ENCODE data around the gene EMD.
"Not testable (repeated sequence)": the region's sequence is repeated elsewhere in the genome, so short reads cannot be mapped to it uniquely, and the experiment has no call there.

Gene EMD

DNA sequence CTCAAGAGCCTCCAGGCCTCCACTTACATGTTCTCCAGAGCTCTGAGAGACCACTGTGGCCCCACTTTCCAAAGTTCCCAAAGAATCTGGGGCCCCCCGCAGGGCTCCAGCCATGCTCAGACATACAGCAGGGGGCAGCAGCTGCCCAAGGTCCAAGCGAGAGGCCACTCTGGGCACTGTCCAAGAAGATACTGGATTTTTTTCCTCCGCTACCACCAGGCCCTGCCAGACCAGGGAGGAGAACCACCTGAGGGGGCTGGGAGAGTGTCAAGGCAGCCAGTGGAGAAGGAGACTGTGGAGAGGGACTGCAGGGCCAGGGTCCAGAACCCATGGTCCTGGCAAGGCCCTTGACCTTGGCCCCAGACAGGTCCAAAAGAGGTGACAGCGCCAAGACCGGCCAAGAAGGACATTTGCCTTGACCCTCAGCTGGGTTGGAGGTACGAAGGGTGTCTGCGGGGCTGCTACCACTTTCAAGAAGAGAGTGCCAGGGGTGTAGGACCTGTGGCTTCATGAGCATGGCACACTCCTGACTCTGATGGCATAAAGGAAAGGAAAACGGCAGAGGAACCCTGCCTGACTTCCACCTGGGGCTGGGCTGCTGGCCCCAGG lies 5.3 kb downstream of the EMD start:
- peaks cover 0 to 5% of the 10 kb centered on the region in 2 donors for H3K27me3 ChIP-seq (ENCODE audit: control insufficient read depth in 1 of 2, insufficient read depth in 2 of 2, low read length in 2 of 2)
- no peaks in the 10 kb centered on the region for H3K36me3 ChIP-seq (ENCODE audit: insufficient read depth, low read length)
- H3K27ac ChIP-seq (ENCODE audit: low read depth, low read length), result no peak overlapping the region

DNA sequence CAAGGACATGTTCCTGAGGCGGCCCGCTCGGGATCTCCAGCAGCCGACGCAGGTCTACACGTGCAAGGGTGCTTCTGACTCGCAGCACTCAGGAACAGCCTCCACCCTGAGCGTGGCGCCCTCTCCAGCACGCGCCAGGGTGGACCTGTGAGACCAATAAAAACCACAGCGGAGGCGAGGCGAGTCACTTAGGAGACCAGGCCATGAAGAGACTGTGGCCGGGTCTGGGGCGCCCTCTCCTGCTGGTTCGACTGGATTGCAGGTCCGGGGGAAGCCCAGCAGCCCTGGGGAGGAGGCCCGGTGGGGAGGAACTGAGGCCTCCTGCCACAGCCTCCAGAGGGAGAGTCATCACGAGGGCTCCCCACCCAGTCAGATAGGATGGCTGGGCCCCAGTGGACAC lies 9.0 kb downstream of the EMD start:
- H3K27me3 ChIP-seq (ENCODE audit: control insufficient read depth in 1 of 2, insufficient read depth in 2 of 2, low read length in 2 of 2); H3K9me3 ChIP-seq (ENCODE audit: low read length); H3K9ac ChIP-seq (ENCODE audit: low read length); H3K4me3 ChIP-seq (ENCODE audit: low read depth in 1 of 2, low read length in 2 of 2); H3K36me3 ChIP-seq (ENCODE audit: insufficient read depth, low read length); H3K27ac ChIP-seq (ENCODE audit: low read depth, low read length): not testable (repeated sequence)
- H3K4me1 ChIP-seq (ENCODE audit: insufficient read depth, low read length), result peaks cover 12% of the 10 kb centered on the region

More for the DNA sequence above, 5.3 kb downstream of the EMD start:
- H3K9ac ChIP-seq (ENCODE audit: low read length), result no peak overlapping the region
- H3K4me1 ChIP-seq (ENCODE audit: insufficient read depth, low read length), result peaks cover 19% of the 10 kb centered on the region
- H3K4me3 ChIP-seq (ENCODE audit: low read depth in 1 of 2, low read length in 2 of 2), result no peak overlapping the region
- no peaks in the 10 kb centered on the region for H3K9me3 ChIP-seq (ENCODE audit: low read length)

DNA sequence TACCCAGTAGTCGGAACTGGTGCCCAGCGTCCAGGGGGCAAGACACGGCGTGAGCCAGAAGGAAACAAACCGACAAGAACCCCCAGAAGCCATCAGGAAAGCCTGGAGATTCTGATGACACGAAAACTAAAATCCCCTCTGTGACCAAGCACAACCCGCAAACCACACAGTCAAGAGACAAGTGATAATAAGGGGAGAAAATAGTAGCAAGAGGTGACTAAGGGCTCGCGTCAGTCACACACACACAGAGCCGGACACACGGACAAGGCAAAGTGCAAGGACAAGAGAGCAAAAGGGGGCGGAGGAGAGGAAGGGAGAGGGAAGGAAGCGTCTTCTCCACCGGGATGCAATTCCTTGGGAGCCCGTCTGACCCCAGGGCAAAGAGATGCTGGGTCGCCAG lies 9.6 kb downstream of the EMD start:
- not testable (repeated sequence) for H3K9me3 ChIP-seq (ENCODE audit: low read length); H3K36me3 ChIP-seq (ENCODE audit: insufficient read depth, low read length); H3K9ac ChIP-seq (ENCODE audit: low read length); H3K27ac ChIP-seq (ENCODE audit: low read depth, low read length); H3K4me1 ChIP-seq (ENCODE audit: insufficient read depth, low read length); H3K4me3 ChIP-seq (ENCODE audit: low read depth in 1 of 2, low read length in 2 of 2); H3K27me3 ChIP-seq (ENCODE audit: control insufficient read depth in 1 of 2, insufficient read depth in 2 of 2, low read length in 2 of 2)

- H3K27ac ChIP-seq (ENCODE audit: low read depth, low read length); H3K4me3 ChIP-seq (ENCODE audit: low read depth in 1 of 2, low read length in 2 of 2); H3K9me3 ChIP-seq (ENCODE audit: low read length); H3K27me3 ChIP-seq (ENCODE audit: control insufficient read depth in 1 of 2, insufficient read depth in 2 of 2, low read length in 2 of 2); H3K36me3 ChIP-seq (ENCODE audit: insufficient read depth, low read length); H3K4me1 ChIP-seq (ENCODE audit: insufficient read depth, low read length); H3K9ac ChIP-seq (ENCODE audit: low read length): not testable (repeated sequence)
These were observed 11.0 kb downstream of the EMD start for GRCh38 chrX:154389812-154390747.

GRCh38 chrX:154396363-154396762 lies 17.3 kb downstream of the EMD start:
- H3K9me3 ChIP-seq (ENCODE audit: low read length); H3K9ac ChIP-seq (ENCODE audit: low read length); H3K27me3 ChIP-seq (ENCODE audit: control insufficient read depth in 1 of 2, insufficient read depth in 2 of 2, low read length in 2 of 2); H3K27ac ChIP-seq (ENCODE audit: low read depth, low read length); H3K4me3 ChIP-seq (ENCODE audit: low read depth in 1 of 2, low read length in 2 of 2): not testable (repeated sequence)
- H3K4me1 ChIP-seq (ENCODE audit: insufficient read depth, low read length), result peaks cover 13% of the 10 kb centered on the region
- peaks cover 13% of the 10 kb centered on the region for H3K36me3 ChIP-seq (ENCODE audit: insufficient read depth, low read length)

GRCh38 chrX:154396973-154397887 lies 18.1 kb downstream of the EMD start:
- peak overlapping the region; percentile 58 to 68 for H3K4me3 ChIP-seq (ENCODE audit: low read depth in 1 of 2, low read length in 2 of 2)

GRCh38 chrX:154397888-154398667 lies 19.0 kb downstream of the EMD start, which contains the start of gene RPL10:
Gene RPL10, plus strand, starts transcription at chrX:154398377. Its CDS starts 143 bp downstream, at chrX:154398520.
- peak within 1 kb of the TSS; percentile 76 to 77 for H3K4me3 ChIP-seq (ENCODE audit: low read depth in 1 of 2, low read length in 2 of 2)
- peaks cover 13% of the 10 kb centered on the region for H3K4me1 ChIP-seq (ENCODE audit: insufficient read depth, low read length)
- H3K9me3 ChIP-seq (ENCODE audit: low read length), result no peaks in the 10 kb centered on the region
- peak within 1 kb of the TSS; percentile 90 for H3K9ac ChIP-seq (ENCODE audit: low read length)
- peaks cover 13% of the 10 kb centered on the region for H3K36me3 ChIP-seq (ENCODE audit: insufficient read depth, low read length)
- H3K27me3 ChIP-seq (ENCODE audit: control insufficient read depth in 1 of 2, insufficient read depth in 2 of 2, low read length in 2 of 2), result peaks cover 0 to 3% of the 10 kb centered on the region in 2 donors
- H3K27ac ChIP-seq (ENCODE audit: low read depth, low read length), result peak within 1 kb of the TSS; percentile 90

More at GRCh38 chrX:154396973-154397887, 18.1 kb downstream of the EMD start:
- Histone ChIP-seq H3K4me1 (ENCODE audit: insufficient read depth, low read length) (peaks cover 13% of the 10 kb centered on the region), H3K27me3 (ENCODE audit: control insufficient read depth in 1 of 2, insufficient read depth in 2 of 2, low read length in 2 of 2) (peaks cover 0 to 3% of the 10 kb centered on the region in 2 donors), H3K9ac (ENCODE audit: low read length) (peak overlapping the region; percentile 42), H3K27ac (ENCODE audit: low read depth, low read length) (peak overlapping the region; percentile 90), H3K36me3 (ENCODE audit: insufficient read depth, low read length) (peaks cover 13% of the 10 kb centered on the region), H3K9me3 (ENCODE audit: low read length) (no peaks in the 10 kb centered on the region)

DNA sequence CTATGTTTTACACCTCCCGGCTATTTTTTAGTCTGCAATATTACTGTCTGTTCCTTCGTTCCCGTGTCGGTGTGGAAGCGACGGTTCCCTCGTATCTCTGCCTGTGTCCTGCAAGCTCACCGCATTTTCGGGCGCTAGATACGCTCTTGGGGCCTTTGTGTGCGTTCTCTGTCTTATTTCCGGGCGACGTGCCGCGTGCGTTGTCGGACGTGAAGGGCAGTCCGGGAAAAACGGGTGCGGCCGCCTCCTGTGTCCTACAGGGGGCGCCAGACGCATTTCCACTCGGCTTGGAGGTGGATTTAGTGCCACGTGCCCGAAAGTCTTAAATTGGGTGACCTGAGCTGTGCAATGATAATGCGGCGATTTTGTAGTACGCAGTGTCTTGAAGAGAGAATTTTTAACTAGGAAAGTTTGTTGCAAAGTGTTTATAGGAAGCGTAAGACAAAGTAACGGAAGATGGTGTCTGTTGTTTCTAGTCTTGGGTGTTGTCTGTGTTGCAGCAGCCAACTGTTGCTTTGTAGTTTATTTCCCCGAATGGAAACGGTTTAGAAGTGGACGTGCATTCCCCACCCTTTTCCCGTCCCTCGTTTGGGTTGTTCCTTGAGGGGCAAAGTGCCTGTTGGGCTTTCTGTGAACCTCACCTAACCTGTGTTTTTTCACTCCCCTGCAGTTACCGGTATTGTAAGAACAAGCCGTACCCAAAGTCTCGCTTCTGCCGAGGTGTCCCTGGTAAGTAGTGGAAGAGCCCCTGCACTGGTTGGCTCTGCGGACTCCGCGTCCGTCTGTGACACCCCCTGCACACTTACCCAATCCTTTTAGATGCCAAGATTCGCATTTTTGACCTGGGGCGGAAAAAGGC lies 19.8 kb downstream of the EMD start:
- peaks cover 13% of the 10 kb centered on the region for H3K4me1 ChIP-seq (ENCODE audit: insufficient read depth, low read length)
- H3K27me3 ChIP-seq (ENCODE audit: control insufficient read depth in 1 of 2, insufficient read depth in 2 of 2, low read length in 2 of 2), result peaks cover 0 to 3% of the 10 kb centered on the region in 2 donors

GRCh38 chrX:154399527-154400368 lies 20.7 kb downstream of the EMD start:
- peak overlapping the region; percentile 46 for H3K9ac ChIP-seq (ENCODE audit: low read length)
- peaks cover 0 to 8% of the 10 kb centered on the region in 2 donors for H3K27me3 ChIP-seq (ENCODE audit: control insufficient read depth in 1 of 2, insufficient read depth in 2 of 2, low read length in 2 of 2)
- no peaks in the 10 kb centered on the region for H3K9me3 ChIP-seq (ENCODE audit: low read length)
- H3K27ac ChIP-seq (ENCODE audit: low read depth, low read length), result peak overlapping the region; percentile 86
- H3K4me1 ChIP-seq (ENCODE audit: insufficient read depth, low read length), result peaks cover 13% of the 10 kb centered on the region
- peaks cover 13% of the 10 kb centered on the region for H3K36me3 ChIP-seq (ENCODE audit: insufficient read depth, low read length)
- H3K4me3 ChIP-seq (ENCODE audit: low read depth in 1 of 2, low read length in 2 of 2), result peak overlapping the region; percentile 76 to 77

More for the DNA sequence above, 19.8 kb downstream of the EMD start:
- H3K9me3 ChIP-seq (ENCODE audit: low read length), result no peaks in the 10 kb centered on the region
- H3K27ac ChIP-seq (ENCODE audit: low read depth, low read length), result peak overlapping the region; percentile 86
- peak overlapping the region; percentile 76 to 77 for H3K4me3 ChIP-seq (ENCODE audit: low read depth in 1 of 2, low read length in 2 of 2)
- H3K36me3 ChIP-seq (ENCODE audit: insufficient read depth, low read length), result peaks cover 13% of the 10 kb centered on the region
- peak overlapping the region; percentile 90 for H3K9ac ChIP-seq (ENCODE audit: low read length)
